SK-N-SH treated with all-trans-retinoic acid at 6 μM for 48 hours (cell line): ENCODE results near the gene ANKS6.

ENCODE experiments used
- ATAC-seq: fragments of 200-7000 bp; cut with Tn5 transposase; 3 replicates; pipeline ENCODE4 v1.9.1; 2020; ENCODE audit warnings: mild to moderate bottlenecking, moderate library complexity
- ARNTL ChIP-seq: fragments of 450-650 bp; formaldehyde crosslinking; IDR thresholded peaks from 2 replicates; pipeline ENCODE4 v1.5.0; 2020; ENCODE audit warnings: low read depth, mild to moderate bottlenecking, moderate library complexity, borderline replicate concordance
- BACH2 ChIP-seq: fragments of 250-450 bp; sonication (Bioruptor Pico); IDR thresholded peaks from 2 replicates; pipeline ENCODE4 v1.9.0; 2021; ENCODE audit warnings: mild to moderate bottlenecking, borderline replicate concordance
- CSDC2 ChIP-seq: fragments of 250-450 bp; sonication (Bioruptor Pico); IDR thresholded peaks from 2 replicates; pipeline ENCODE4 v1.5.0; 2020; ENCODE audit warnings: mild to moderate bottlenecking, moderate library complexity
- GLIS3 ChIP-seq: fragments of 250-450 bp; sonication (Bioruptor Pico); IDR thresholded peaks from 2 replicates; pipeline ENCODE4 v1.5.0; 2020; ENCODE audit warnings: mild to moderate bottlenecking, moderate library complexity
- ISL1 ChIP-seq: fragments of 250-450 bp; sonication (Bioruptor Pico); IDR thresholded peaks from 2 replicates; pipeline ENCODE4 v2.1.2; 2022; ENCODE audit warnings: mild to moderate bottlenecking, moderate library complexity
- OSR1 ChIP-seq: fragments of 250-450 bp; sonication (Bioruptor Pico); IDR thresholded peaks from 2 replicates; pipeline ENCODE4 v1.8.0; 2022; ENCODE audit warnings: moderate library complexity, mild to moderate bottlenecking, inconsistent platforms
- RARB ChIP-seq: fragments of 250-450 bp; sonication (Bioruptor Pico); IDR thresholded peaks from 2 replicates; pipeline ENCODE4 v1.8.0; 2021; ENCODE audit warnings: mild to moderate bottlenecking, moderate library complexity
- TCF4 ChIP-seq: fragments of 250-450 bp; sonication (Bioruptor Pico); IDR thresholded peaks from 2 replicates; pipeline ENCODE4 v1.8.0; 2021; ENCODE audit warnings: mild to moderate bottlenecking, moderate library complexity, borderline replicate concordance
- ZC3H10 ChIP-seq: fragments of 250-450 bp; sonication (Bioruptor Pico); IDR thresholded peaks from 2 replicates; pipeline ENCODE4 v1.5.1; 2021; ENCODE audit warnings: mild to moderate bottlenecking, moderate library complexity
- ZFP3 ChIP-seq: fragments of 250-450 bp; sonication (Bioruptor Pico); IDR thresholded peaks from 2 replicates; pipeline ENCODE4 v1.5.0; 2020; ENCODE audit warnings: mild to moderate bottlenecking, moderate library complexity
- ZFP30 ChIP-seq: fragments of 450-650 bp; formaldehyde crosslinking; IDR thresholded peaks from 2 replicates; pipeline ENCODE4 v1.5.0; 2022; ENCODE audit warnings: mild to moderate bottlenecking, moderate library complexity
- ZNF565 ChIP-seq: fragments of 450-650 bp; formaldehyde crosslinking; conservative IDR thresholded peaks from 2 replicates; pipeline ENCODE4 v1.5.0; 2020; ENCODE audit warnings: low read depth, mild to moderate bottlenecking, moderate library complexity
- TF ChIP-seq, protein P1 (sequence below): fragments of 250-450 bp; sonication (Bioruptor Pico); IDR thresholded peaks from 2 replicates; pipeline ENCODE4 v1.8.0; 2020; ENCODE audit warnings: mild to moderate bottlenecking, moderate library complexity, borderline replicate concordance
- TF ChIP-seq, protein P2 (sequence below): fragments of 250-450 bp; sonication (Bioruptor Pico); IDR thresholded peaks from 2 replicates; pipeline ENCODE4 v1.8.0; 2021; ENCODE audit warnings: low read depth, mild to moderate bottlenecking, moderate library complexity, borderline replicate concordance
- TF ChIP-seq, protein P3 (sequence below): fragments of 250-450 bp; sonication (Bioruptor Pico); IDR thresholded peaks from 2 replicates; pipeline ENCODE4 v1.5.0; 2020; ENCODE audit warnings: mild to moderate bottlenecking, moderate library complexity
- TF ChIP-seq, protein P4 (sequence below): fragments of 250-450 bp; sonication (Bioruptor Pico); IDR thresholded peaks from 2 replicates; pipeline ENCODE4 v1.5.1; 2020; ENCODE audit warnings: low read depth, mild to moderate bottlenecking, moderate library complexity
- TF ChIP-seq, protein P5 (sequence below): fragments of 250-450 bp; sonication (Bioruptor Pico); IDR thresholded peaks from 2 replicates; pipeline ENCODE4 v1.5.1; 2021; ENCODE audit warnings: mild to moderate bottlenecking, moderate library complexity

The ANKS6 gene

DNA sequence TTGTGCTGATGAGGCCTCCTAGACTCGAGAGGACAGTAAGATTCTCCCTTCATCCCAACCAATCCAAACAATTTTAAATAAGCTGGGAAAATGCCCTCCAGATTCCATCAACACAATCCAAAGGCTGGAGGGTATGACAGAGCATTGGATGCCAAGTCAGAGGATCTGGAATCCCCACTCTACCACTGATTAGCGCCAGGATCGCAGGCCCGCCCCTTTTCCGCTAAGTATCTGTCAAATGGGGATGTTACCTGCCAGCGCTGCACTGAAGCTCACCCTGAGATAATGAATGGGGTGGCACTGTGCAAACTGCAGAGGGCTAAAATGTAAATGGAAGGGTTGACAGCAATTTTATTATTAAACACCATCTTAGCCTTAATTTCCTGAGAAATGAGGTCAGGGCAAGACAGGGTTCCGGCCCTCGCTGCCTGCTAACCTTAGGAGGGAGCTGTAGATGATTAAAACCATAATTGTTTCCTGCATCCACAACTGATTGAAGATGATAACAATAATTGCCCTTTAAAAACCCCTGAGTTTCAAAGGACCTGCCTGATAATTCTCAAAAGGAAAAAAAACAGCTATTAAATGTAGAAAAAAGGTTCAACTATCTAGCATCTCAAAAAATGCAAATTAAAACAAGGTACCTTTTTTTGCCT lies 56.0 kb downstream of the ANKS6 start:
- TF ChIP-seq TCF4, result peak; percentile 60
- TF ChIP-seq BACH2 (CRISPR knock-in tag), result no peak
- no peak for ATAC-seq

DNA sequence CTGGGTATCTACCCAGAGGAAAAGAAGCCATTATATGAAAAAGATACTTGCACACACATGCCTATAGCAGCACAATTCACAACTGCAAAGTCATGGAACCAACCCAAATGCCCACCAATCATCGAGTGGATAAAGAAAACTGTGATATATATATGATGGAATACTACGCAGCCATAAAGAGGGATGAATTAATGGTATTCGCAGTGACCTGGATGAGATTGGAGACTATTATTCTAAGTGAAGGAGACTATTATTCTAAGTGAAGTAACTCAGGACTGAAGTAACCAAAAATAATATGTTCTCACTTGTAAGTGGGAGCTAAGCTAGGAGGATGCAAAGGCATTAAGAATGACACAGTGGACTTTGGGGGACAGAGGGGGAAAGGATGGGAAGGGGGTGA lies 57.6 kb downstream of the ANKS6 start:
- ATAC-seq, result no peak
- TF ChIP-seq ZC3H10 (CRISPR knock-in tag), result no peak
- TF ChIP-seq, protein P1, sequence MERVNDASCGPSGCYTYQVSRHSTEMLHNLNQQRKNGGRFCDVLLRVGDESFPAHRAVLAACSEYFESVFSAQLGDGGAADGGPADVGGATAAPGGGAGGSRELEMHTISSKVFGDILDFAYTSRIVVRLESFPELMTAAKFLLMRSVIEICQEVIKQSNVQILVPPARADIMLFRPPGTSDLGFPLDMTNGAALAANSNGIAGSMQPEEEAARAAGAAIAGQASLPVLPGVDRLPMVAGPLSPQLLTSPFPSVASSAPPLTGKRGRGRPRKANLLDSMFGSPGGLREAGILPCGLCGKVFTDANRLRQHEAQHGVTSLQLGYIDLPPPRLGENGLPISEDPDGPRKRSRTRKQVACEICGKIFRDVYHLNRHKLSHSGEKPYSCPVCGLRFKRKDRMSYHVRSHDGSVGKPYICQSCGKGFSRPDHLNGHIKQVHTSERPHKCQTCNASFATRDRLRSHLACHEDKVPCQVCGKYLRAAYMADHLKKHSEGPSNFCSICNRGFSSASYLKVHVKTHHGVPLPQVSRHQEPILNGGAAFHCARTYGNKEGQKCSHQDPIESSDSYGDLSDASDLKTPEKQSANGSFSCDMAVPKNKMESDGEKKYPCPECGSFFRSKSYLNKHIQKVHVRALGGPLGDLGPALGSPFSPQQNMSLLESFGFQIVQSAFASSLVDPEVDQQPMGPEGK (CRISPR knock-in tag), result no peak
- TF ChIP-seq ZFP30 (CRISPR knock-in tag), result no peak
- TF ChIP-seq ARNTL (CRISPR knock-in tag), result no peak
- no peak for TF ChIP-seq ZFP3
- TF ChIP-seq, protein P2, sequence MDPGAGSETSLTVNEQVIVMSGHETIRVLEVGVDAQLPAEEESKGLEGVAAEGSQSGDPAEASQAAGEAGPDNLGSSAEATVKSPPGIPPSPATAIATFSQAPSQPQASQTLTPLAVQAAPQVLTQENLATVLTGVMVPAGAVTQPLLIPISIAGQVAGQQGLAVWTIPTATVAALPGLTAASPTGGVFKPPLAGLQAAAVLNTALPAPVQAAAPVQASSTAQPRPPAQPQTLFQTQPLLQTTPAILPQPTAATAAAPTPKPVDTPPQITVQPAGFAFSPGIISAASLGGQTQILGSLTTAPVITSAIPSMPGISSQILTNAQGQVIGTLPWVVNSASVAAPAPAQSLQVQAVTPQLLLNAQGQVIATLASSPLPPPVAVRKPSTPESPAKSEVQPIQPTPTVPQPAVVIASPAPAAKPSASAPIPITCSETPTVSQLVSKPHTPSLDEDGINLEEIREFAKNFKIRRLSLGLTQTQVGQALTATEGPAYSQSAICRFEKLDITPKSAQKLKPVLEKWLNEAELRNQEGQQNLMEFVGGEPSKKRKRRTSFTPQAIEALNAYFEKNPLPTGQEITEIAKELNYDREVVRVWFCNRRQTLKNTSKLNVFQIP (CRISPR knock-in tag), result no peak
- TF ChIP-seq CSDC2 (CRISPR knock-in tag), result no peak
- TF ChIP-seq GLIS3 (CRISPR knock-in tag), result no peak

DNA sequence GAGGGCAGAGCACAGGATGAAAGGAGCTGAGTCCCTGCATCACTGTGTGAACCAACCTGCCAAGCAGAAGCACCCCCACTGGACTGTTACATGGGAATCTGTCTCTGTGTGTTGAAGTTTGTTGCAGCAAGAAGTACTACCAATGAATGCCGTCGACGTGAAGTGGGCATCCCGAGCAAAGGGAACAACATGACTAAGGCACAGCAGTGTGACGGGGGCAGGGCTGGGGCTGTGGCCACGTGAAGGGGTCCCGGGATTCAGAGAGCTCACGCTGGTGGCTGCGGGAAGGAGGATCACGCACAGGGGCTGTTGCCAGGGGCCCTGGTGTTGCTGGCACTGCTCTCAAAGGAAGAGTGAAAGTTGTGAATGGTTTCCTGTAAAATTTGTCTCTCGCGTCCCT lies 60.1 kb downstream of the ANKS6 start:
- TF ChIP-seq, protein P1 (CRISPR knock-in tag), result no peak
- TF ChIP-seq, protein P3, sequence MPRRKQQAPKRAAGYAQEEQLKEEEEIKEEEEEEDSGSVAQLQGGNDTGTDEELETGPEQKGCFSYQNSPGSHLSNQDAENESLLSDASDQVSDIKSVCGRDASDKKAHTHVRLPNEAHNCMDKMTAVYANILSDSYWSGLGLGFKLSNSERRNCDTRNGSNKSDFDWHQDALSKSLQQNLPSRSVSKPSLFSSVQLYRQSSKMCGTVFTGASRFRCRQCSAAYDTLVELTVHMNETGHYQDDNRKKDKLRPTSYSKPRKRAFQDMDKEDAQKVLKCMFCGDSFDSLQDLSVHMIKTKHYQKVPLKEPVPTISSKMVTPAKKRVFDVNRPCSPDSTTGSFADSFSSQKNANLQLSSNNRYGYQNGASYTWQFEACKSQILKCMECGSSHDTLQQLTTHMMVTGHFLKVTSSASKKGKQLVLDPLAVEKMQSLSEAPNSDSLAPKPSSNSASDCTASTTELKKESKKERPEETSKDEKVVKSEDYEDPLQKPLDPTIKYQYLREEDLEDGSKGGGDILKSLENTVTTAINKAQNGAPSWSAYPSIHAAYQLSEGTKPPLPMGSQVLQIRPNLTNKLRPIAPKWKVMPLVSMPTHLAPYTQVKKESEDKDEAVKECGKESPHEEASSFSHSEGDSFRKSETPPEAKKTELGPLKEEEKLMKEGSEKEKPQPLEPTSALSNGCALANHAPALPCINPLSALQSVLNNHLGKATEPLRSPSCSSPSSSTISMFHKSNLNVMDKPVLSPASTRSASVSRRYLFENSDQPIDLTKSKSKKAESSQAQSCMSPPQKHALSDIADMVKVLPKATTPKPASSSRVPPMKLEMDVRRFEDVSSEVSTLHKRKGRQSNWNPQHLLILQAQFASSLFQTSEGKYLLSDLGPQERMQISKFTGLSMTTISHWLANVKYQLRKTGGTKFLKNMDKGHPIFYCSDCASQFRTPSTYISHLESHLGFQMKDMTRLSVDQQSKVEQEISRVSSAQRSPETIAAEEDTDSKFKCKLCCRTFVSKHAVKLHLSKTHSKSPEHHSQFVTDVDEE (CRISPR knock-in tag), result no peak
- no peak for TF ChIP-seq ISL1
- no peak for TF ChIP-seq ZNF565 (CRISPR knock-in tag)
- TF ChIP-seq, protein P4, sequence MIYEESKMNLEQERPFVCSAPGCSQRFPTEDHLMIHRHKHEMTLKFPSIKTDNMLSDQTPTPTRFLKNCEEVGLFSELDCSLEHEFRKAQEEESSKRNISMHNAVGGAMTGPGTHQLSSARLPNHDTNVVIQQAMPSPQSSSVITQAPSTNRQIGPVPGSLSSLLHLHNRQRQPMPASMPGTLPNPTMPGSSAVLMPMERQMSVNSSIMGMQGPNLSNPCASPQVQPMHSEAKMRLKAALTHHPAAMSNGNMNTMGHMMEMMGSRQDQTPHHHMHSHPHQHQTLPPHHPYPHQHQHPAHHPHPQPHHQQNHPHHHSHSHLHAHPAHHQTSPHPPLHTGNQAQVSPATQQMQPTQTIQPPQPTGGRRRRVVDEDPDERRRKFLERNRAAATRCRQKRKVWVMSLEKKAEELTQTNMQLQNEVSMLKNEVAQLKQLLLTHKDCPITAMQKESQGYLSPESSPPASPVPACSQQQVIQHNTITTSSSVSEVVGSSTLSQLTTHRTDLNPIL (CRISPR knock-in tag), result no peak
- ATAC-seq, result no peak

DNA sequence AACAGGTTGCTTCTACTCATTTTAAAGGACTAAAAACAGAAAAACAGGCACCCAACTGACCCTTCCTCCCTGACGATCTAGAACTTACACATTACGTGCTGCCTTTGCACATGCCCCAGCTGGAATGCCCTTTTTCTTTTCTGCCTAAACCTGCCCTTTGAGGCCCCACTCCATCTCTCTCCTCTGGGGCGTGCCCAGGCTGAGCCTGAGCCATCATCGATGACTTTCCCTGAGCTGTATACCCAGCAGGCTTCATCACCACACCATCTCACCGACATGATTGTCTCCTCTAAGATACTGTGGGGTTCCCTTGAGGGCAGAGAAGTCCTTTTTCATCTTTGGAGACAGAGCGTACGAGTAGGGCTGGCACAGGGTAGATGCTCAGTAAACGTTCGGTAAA lies 63.6 kb downstream of the ANKS6 start:
- ATAC-seq, result no peak
- no peak for TF ChIP-seq OSR1 (CRISPR knock-in tag)
- no peak for TF ChIP-seq ARNTL (CRISPR knock-in tag)
- TF ChIP-seq, protein P5, sequence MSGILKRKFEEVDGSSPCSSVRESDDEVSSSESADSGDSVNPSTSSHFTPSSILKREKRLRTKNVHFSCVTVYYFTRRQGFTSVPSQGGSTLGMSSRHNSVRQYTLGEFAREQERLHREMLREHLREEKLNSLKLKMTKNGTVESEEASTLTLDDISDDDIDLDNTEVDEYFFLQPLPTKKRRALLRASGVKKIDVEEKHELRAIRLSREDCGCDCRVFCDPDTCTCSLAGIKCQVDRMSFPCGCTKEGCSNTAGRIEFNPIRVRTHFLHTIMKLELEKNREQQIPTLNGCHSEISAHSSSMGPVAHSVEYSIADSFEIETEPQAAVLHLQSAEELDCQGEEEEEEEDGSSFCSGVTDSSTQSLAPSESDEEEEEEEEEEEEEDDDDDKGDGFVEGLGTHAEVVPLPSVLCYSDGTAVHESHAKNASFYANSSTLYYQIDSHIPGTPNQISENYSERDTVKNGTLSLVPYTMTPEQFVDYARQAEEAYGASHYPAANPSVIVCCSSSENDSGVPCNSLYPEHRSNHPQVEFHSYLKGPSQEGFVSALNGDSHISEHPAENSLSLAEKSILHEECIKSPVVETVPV, result no peak
- TF ChIP-seq ZFP3, result no peak
- TF ChIP-seq GLIS3 (CRISPR knock-in tag), result no peak
- TF ChIP-seq, protein P4 (CRISPR knock-in tag), result no peak
- TF ChIP-seq RARB, result no peak
- no peak for TF ChIP-seq ZNF565 (CRISPR knock-in tag)
- no peak for TF ChIP-seq ISL1
- TF ChIP-seq, all 23 proteins: peak for 0
